OCI-LY1 (cell line): ENCODE results near the gene ZG16B.

Source experiments
- H2AFZ ChIP-seq: fragments of 200-600 bp; sonication (generic), shearing (Covaris generic); 2 replicates; pipeline ENCODE4 v1.6.0; 2014; ENCODE audit warnings: antibody characterized with exemption, mild to moderate bottlenecking, low read length
- H3F3A ChIP-seq: fragments of 200-600 bp; sonication (generic), shearing (Covaris generic); 2 replicates; pipeline ENCODE4 v1.6.0; 2014; ENCODE audit warnings: mild to moderate bottlenecking, antibody characterized with exemption, low read length, moderate library complexity; ENCODE audit not compliant: insufficient read depth
- H3K27ac ChIP-seq: fragments of 200-600 bp; sonication (generic); 2 replicates; pipeline ENCODE4 v1.5.1; 2014; ENCODE audit warnings: low read length, mixed run types, mild to moderate bottlenecking, low read depth; ENCODE audit not compliant: poor library complexity, severe bottlenecking
- H3K27me3 ChIP-seq: fragments of 200-600 bp; sonication (generic); 2 replicates; pipeline ENCODE4 v1.6.0; 2014; ENCODE audit warnings: antibody characterized with exemption, mild to moderate bottlenecking, low read length, moderate library complexity; ENCODE audit not compliant: insufficient read depth
- H3K36me3 ChIP-seq: fragments of 200-600 bp; sonication (generic); 2 replicates; pipeline ENCODE4 v1.6.1; 2014; ENCODE audit warnings: mild to moderate bottlenecking, antibody characterized with exemption, low read length, moderate library complexity, mixed read lengths; ENCODE audit not compliant: insufficient read depth
- H3K4me1 ChIP-seq: fragments of 200-600 bp; sonication (generic); 2 replicates; pipeline ENCODE4 v1.5.1; 2014; ENCODE audit warnings: mild to moderate bottlenecking, low read length, moderate library complexity; ENCODE audit not compliant: insufficient read depth, severe bottlenecking
- H3K4me2 ChIP-seq: fragments of 200-600 bp; sonication (generic), shearing (Covaris generic); 2 replicates; pipeline ENCODE4 v1.6.1; 2014; ENCODE audit warnings: low read length
- H3K4me3 ChIP-seq: fragments of 200-600 bp; sonication (generic); 2 replicates; pipeline ENCODE4 v1.5.1; 2014; ENCODE audit warnings: low read length, low read depth, mild to moderate bottlenecking, mixed read lengths; ENCODE audit not compliant: poor library complexity, severe bottlenecking
- H3K79me2 ChIP-seq: fragments of 200-600 bp; shearing (Covaris generic); 2 replicates; pipeline ENCODE4 v1.6.1; 2016; ENCODE audit warnings: mixed run types, low read length, mixed read lengths; ENCODE audit not compliant: insufficient read depth
- H3K9ac ChIP-seq: fragments of 200-600 bp; sonication (generic), shearing (Covaris generic); 2 replicates; pipeline ENCODE4 v1.6.1; 2014; ENCODE audit warnings: mild to moderate bottlenecking, low read length, mixed read lengths
- H3K9me2 ChIP-seq: fragments of 200-600 bp; sonication (generic), shearing (Covaris generic); 2 replicates; pipeline ENCODE4 v1.6.1; 2014; ENCODE audit warnings: low read depth, mild to moderate bottlenecking, low read length, mixed read lengths
- H3K9me3 ChIP-seq: fragments of 200-600 bp; shearing (Covaris generic); 2 replicates; pipeline ENCODE4 v1.6.1; 2014; ENCODE audit warnings: low read length, mixed read lengths
- H4K20me1 ChIP-seq: fragments of 200-600 bp; sonication (generic), shearing (Covaris generic); 2 replicates; pipeline ENCODE4 v1.6.0; 2016; ENCODE audit warnings: mild to moderate bottlenecking, low read length; ENCODE audit not compliant: insufficient read depth
- EZH2 ChIP-seq: fragments of 200-600 bp; sonication (generic), shearing (Covaris generic); IDR thresholded peaks from 2 replicates; pipeline ENCODE4 v1.8.0; 2017; ENCODE audit warnings: borderline replicate concordance, mixed run types, mild to moderate bottlenecking, antibody characterized with exemption, low read length, moderate library complexity, mixed read lengths
- TF ChIP-seq, protein P1 (sequence below): fragments of 200-600 bp; sonication (generic), shearing (Covaris generic); IDR thresholded peaks from 2 replicates; pipeline ENCODE4 v1.5.1; 2017; ENCODE audit warnings: mild to moderate bottlenecking, antibody characterized with exemption, low read length, moderate library complexity, mixed read lengths

ZG16B gene

DNA sequence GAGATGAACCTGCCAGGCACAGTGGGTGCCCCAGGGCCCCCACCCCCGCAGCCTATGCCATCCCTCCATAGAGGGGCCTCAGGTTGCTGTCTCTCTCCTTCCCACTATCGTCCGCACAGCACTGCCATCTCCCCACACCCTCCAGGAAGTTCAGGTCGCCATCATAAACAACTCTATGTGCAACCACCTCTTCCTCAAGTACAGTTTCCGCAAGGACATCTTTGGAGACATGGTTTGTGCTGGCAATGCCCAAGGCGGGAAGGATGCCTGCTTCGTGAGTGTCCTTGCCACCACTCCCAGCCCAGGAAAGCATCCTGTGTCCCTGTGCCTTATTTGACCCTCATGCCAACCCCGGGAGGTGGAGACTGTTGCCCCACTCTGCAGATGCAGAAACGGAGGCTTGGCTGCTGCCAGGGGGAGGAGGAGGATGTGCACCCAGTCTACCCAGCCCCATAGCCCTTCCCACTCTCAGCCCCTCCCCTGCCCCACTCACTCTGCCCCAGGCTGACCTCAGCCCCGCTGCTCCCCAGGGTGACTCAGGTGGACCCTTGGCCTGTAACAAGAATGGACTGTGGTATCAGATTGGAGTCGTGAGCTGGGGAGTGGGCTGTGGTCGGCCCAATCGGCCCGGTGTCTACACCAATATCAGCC lies 9.1 kb upstream of the ZG16B start:
- Histone ChIP-seq H3K4me1 (no peaks in the 10 kb centered on the region), H3F3A (no peaks in the 10 kb centered on the region)
- TF ChIP-seq, protein P1, sequence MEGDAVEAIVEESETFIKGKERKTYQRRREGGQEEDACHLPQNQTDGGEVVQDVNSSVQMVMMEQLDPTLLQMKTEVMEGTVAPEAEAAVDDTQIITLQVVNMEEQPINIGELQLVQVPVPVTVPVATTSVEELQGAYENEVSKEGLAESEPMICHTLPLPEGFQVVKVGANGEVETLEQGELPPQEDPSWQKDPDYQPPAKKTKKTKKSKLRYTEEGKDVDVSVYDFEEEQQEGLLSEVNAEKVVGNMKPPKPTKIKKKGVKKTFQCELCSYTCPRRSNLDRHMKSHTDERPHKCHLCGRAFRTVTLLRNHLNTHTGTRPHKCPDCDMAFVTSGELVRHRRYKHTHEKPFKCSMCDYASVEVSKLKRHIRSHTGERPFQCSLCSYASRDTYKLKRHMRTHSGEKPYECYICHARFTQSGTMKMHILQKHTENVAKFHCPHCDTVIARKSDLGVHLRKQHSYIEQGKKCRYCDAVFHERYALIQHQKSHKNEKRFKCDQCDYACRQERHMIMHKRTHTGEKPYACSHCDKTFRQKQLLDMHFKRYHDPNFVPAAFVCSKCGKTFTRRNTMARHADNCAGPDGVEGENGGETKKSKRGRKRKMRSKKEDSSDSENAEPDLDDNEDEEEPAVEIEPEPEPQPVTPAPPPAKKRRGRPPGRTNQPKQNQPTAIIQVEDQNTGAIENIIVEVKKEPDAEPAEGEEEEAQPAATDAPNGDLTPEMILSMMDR = no peak
- TF ChIP-seq EZH2 = no peak

DNA sequence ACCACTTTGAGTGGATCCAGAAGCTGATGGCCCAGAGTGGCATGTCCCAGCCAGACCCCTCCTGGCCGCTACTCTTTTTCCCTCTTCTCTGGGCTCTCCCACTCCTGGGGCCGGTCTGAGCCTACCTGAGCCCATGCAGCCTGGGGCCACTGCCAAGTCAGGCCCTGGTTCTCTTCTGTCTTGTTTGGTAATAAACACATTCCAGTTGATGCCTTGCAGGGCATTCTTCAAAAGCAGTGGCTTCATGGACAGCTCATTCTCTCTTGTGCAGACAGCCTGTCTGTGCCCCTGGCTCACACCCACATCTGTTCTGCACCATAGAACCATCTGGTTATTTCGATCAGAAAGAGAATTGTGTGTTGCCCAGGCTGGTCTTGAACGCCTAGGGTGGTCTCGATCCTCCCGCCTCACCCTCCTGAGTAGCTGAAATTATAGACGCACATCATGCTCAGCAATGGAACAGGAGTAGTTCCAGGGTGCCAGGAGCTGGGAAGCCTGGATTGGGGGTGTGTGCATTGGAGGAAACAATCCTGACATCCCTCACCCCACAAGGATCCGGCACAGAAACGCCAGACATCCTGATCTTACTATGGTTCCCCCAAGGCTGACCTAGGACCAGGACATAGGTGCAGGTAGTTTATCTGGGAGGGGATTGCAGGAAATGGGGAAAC lies 8.5 kb upstream of the ZG16B start:
- TF ChIP-seq, protein P1 = no peak
- TF ChIP-seq EZH2 = no peak
- no peak overlapping the region for H3K4me3 ChIP-seq
- H3K4me1 ChIP-seq = no peaks in the 10 kb centered on the region
- no peaks in the 10 kb centered on the region for H4K20me1 ChIP-seq
- no peak overlapping the region for H3K4me2 ChIP-seq
- H3K27ac ChIP-seq = no peak overlapping the region
- H3K9me2 ChIP-seq = no peaks in the 10 kb centered on the region
- H3K9ac ChIP-seq = no peak overlapping the region
- H3K27me3 ChIP-seq = peaks cover 9% of the 10 kb centered on the region; the same call in 1 of the 2 replicates
- H3K36me3 ChIP-seq = no peaks in the 10 kb centered on the region
- H2AFZ ChIP-seq = no peak overlapping the region
- H3K79me2 ChIP-seq = no peaks in the 10 kb centered on the region
- H3F3A ChIP-seq = no peaks in the 10 kb centered on the region
- H3K9me3 ChIP-seq = no peaks in the 10 kb centered on the region

More for the DNA sequence above, 9.1 kb upstream of the ZG16B start:
- no peaks in the 10 kb centered on the region for H3K9me2 ChIP-seq
- no peaks in the 10 kb centered on the region for H3K79me2 ChIP-seq
- H3K4me3 ChIP-seq = no peak overlapping the region
- H3K27ac ChIP-seq = no peak overlapping the region
- no peak overlapping the region for H3K9ac ChIP-seq
- H3K27me3 ChIP-seq = peaks cover 9% of the 10 kb centered on the region; the same call in 1 of the 2 replicates
- no peak overlapping the region for H3K4me2 ChIP-seq
- H3K9me3 ChIP-seq = no peaks in the 10 kb centered on the region
- no peak overlapping the region for H2AFZ ChIP-seq
- no peaks in the 10 kb centered on the region for H4K20me1 ChIP-seq
- no peaks in the 10 kb centered on the region for H3K36me3 ChIP-seq

DNA sequence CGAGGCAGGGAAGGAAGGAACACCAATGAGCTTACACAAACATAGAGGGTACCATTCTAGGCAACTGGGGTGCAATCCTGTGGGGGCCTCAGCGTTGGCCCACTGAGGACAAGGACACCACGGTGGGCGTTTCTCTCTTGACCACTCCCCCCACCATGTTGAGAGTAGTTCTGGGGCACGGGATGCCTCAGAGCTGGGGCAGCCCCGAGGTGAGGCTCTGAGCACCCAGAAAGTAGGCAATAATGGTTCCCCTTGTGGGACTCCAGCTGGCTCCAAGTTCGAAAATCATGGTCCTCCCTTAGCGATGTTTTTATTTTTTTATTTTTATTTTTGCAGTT lies 8.0 kb upstream of the ZG16B start:
- Histone ChIP-seq H3K4me3 (no peak overlapping the region), H2AFZ (no peak overlapping the region), H3K9me3 (no peaks in the 10 kb centered on the region), H3K9ac (no peak overlapping the region), H3K9me2 (no peaks in the 10 kb centered on the region), H3K4me2 (no peak overlapping the region), H3K27me3 (peaks cover 9% of the 10 kb centered on the region; the same call in 1 of the 2 replicates), H3K4me1 (no peaks in the 10 kb centered on the region), H3K27ac (no peak overlapping the region), H4K20me1 (no peaks in the 10 kb centered on the region), H3F3A (no peaks in the 10 kb centered on the region), H3K79me2 (no peaks in the 10 kb centered on the region), H3K36me3 (no peaks in the 10 kb centered on the region)
- TF ChIP-seq, protein P1 = no peak
- TF ChIP-seq EZH2 = no peak
